Panc1 (cell line): ENCODE results near the gene WDR49.

Source experiments
- POLR2AphosphoS5 ChIP-seq: IDR thresholded peaks from 2 replicates; pipeline ENCODE4 v1.6.1; 2012; ENCODE audit warnings: mild to moderate bottlenecking, low read depth, low read length, moderate library complexity
- SIN3A ChIP-seq: IDR thresholded peaks from 2 replicates; pipeline ENCODE4 v1.6.1; 2012; ENCODE audit warnings: low read depth, mild to moderate bottlenecking, low read length, moderate library complexity, borderline replicate concordance; ENCODE audit not compliant: insufficient read depth
- TF ChIP-seq, protein P1 (sequence below): fragments of 450-650 bp; IDR thresholded peaks from 2 replicates; pipeline ENCODE4 v1.5.1; 2017; ENCODE audit warnings: mild to moderate bottlenecking
- TF ChIP-seq, protein P2 (sequence below), 2 experiments: IDR thresholded peaks; 2 replicates each; pipeline ENCODE4 v1.6.1; 2011 to 2012; ENCODE audit warnings: low read depth in 2 of 2, control low read depth in 1 of 2, low read length in 1 of 2, mild to moderate bottlenecking in 1 of 2, moderate library complexity in 1 of 2; ENCODE audit not compliant: insufficient read depth in 1 of 2

DNA sequence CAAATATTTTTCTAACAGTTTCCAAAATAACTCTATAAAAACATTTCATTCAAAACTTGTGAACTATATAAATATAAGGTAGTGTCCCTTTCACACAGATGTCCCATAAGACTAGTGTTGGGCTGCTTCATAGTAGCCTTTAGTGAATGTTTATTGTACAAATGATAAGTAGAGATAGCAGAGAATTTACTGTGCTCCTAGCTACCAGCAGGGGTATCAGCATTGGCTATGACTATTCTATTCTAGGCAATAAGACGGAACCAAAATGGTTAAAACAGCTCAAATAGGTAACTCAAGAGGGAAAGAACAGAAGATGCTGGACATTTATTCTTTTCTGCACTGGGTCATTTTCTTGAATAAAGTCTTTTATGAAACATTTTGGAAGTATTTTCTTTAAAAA, 202.5 kb downstream of the WDR49 start:
- TF ChIP-seq, protein P1, sequence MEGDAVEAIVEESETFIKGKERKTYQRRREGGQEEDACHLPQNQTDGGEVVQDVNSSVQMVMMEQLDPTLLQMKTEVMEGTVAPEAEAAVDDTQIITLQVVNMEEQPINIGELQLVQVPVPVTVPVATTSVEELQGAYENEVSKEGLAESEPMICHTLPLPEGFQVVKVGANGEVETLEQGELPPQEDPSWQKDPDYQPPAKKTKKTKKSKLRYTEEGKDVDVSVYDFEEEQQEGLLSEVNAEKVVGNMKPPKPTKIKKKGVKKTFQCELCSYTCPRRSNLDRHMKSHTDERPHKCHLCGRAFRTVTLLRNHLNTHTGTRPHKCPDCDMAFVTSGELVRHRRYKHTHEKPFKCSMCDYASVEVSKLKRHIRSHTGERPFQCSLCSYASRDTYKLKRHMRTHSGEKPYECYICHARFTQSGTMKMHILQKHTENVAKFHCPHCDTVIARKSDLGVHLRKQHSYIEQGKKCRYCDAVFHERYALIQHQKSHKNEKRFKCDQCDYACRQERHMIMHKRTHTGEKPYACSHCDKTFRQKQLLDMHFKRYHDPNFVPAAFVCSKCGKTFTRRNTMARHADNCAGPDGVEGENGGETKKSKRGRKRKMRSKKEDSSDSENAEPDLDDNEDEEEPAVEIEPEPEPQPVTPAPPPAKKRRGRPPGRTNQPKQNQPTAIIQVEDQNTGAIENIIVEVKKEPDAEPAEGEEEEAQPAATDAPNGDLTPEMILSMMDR = no peak
- TF ChIP-seq POLR2AphosphoS5 = no peak
- TF ChIP-seq, protein P2, sequence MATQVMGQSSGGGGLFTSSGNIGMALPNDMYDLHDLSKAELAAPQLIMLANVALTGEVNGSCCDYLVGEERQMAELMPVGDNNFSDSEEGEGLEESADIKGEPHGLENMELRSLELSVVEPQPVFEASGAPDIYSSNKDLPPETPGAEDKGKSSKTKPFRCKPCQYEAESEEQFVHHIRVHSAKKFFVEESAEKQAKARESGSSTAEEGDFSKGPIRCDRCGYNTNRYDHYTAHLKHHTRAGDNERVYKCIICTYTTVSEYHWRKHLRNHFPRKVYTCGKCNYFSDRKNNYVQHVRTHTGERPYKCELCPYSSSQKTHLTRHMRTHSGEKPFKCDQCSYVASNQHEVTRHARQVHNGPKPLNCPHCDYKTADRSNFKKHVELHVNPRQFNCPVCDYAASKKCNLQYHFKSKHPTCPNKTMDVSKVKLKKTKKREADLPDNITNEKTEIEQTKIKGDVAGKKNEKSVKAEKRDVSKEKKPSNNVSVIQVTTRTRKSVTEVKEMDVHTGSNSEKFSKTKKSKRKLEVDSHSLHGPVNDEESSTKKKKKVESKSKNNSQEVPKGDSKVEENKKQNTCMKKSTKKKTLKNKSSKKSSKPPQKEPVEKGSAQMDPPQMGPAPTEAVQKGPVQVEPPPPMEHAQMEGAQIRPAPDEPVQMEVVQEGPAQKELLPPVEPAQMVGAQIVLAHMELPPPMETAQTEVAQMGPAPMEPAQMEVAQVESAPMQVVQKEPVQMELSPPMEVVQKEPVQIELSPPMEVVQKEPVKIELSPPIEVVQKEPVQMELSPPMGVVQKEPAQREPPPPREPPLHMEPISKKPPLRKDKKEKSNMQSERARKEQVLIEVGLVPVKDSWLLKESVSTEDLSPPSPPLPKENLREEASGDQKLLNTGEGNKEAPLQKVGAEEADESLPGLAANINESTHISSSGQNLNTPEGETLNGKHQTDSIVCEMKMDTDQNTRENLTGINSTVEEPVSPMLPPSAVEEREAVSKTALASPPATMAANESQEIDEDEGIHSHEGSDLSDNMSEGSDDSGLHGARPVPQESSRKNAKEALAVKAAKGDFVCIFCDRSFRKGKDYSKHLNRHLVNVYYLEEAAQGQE (IDR thresholded peaks at IDR 0.05; ENCODE audit: insufficient read depth in 1 of 2, low read depth in 2 of 2, low read length in 1 of 2) = no peak
- TF ChIP-seq SIN3A = no peak
